Measurements from ENCODE around the gene COL13A1.
A peak's percentile ranks its signal among the peaks of the same experiment; 100 is the strongest.

The COL13A1 gene

GRCh38 chr10:69910561-69910960 is 108.9 kb downstream of the COL13A1 start:
- DNase-seq (ENCODE audit: low spot score) = no peak

GRCh38 chr10:69911613-69912528 is 110.2 kb downstream of the COL13A1 start:
- no peak for DNase-seq (ENCODE audit: low spot score)

GRCh38 chr10:69912589-69912988 is 110.9 kb downstream of the COL13A1 start:
- DNase-seq (ENCODE audit: low spot score) = no peak

GRCh38 chr10:69913606-69914382 is 112.1 kb downstream of the COL13A1 start:
- no peak for DNase-seq (ENCODE audit: low spot score)

GRCh38 chr10:69914398-69915214 is 112.9 kb downstream of the COL13A1 start:
- peak; percentile 53 for DNase-seq (ENCODE audit: low spot score)

- no peak for DNase-seq (ENCODE audit: low spot score)
These were observed 113.5 kb downstream of the COL13A1 start for GRCh38 chr10:69915215-69915560.

- no peak for DNase-seq (ENCODE audit: low spot score)
These were observed 114.4 kb downstream of the COL13A1 start for GRCh38 chr10:69916118-69916517.

GRCh38 chr10:69918036-69918435 is 116.3 kb downstream of the COL13A1 start:
- no peak for DNase-seq (ENCODE audit: low spot score)

GRCh38 chr10:69919250-69919649 is 117.5 kb downstream of the COL13A1 start:
- DNase-seq (ENCODE audit: low spot score) = no peak

- DNase-seq (ENCODE audit: low spot score) = no peak
These were observed 123.4 kb downstream of the COL13A1 start for GRCh38 chr10:69925111-69925510.

GRCh38 chr10:69928339-69928738 is 126.6 kb downstream of the COL13A1 start:
- no peak for DNase-seq (ENCODE audit: low spot score)

- no peak for DNase-seq (ENCODE audit: low spot score)
These were observed 127.9 kb downstream of the COL13A1 start for GRCh38 chr10:69929575-69929974.

GRCh38 chr10:69934768-69935167 is 133.1 kb downstream of the COL13A1 start:
- DNase-seq (ENCODE audit: low spot score) = no peak

GRCh38 chr10:69936091-69936490 is 134.4 kb downstream of the COL13A1 start:
- DNase-seq (ENCODE audit: low spot score) = peak; percentile 30

- DNase-seq (ENCODE audit: low spot score) = no peak
These were observed 136.9 kb downstream of the COL13A1 start for GRCh38 chr10:69938541-69938991.

GRCh38 chr10:69939061-69939460 is 137.4 kb downstream of the COL13A1 start:
- no peak for DNase-seq (ENCODE audit: low spot score)

GRCh38 chr10:69939481-69939880 is 137.8 kb downstream of the COL13A1 start:
- DNase-seq (ENCODE audit: low spot score) = no peak

GRCh38 chr10:69941730-69942129 is 140.0 kb downstream of the COL13A1 start:
- DNase-seq (ENCODE audit: low spot score) = no peak

GRCh38 chr10:69943292-69943820 is 141.7 kb downstream of the COL13A1 start:
- no peak for DNase-seq (ENCODE audit: low spot score)

- DNase-seq (ENCODE audit: low spot score) = no peak
These were observed 143.1 kb downstream of the COL13A1 start for GRCh38 chr10:69944761-69945160.

GRCh38 chr10:69948261-69948660 is 146.6 kb downstream of the COL13A1 start:
- no peak for DNase-seq (ENCODE audit: low spot score)

- no peak for DNase-seq (ENCODE audit: low spot score)
These were observed 148.1 kb downstream of the COL13A1 start for GRCh38 chr10:69949770-69950169.

Measured in SW480 (cell line).